C4-2B (cell line): ENCODE measurements around the gene NAA15.

Experiments
- ZFX ChIP-seq: fragments of 450-650 bp; IDR thresholded peaks from 2 replicates; pipeline ENCODE4 v1.6.1; 2017
- TF ChIP-seq, protein P1 (sequence below): fragments of 450-650 bp; conservative IDR thresholded peaks from 2 replicates; pipeline ENCODE4 v1.5.1; 2017; ENCODE audit warnings: mild to moderate bottlenecking

GRCh38 chr4:139441029-139441428 lies 139.7 kb downstream of the NAA15 start:
- TF ChIP-seq, protein P1, sequence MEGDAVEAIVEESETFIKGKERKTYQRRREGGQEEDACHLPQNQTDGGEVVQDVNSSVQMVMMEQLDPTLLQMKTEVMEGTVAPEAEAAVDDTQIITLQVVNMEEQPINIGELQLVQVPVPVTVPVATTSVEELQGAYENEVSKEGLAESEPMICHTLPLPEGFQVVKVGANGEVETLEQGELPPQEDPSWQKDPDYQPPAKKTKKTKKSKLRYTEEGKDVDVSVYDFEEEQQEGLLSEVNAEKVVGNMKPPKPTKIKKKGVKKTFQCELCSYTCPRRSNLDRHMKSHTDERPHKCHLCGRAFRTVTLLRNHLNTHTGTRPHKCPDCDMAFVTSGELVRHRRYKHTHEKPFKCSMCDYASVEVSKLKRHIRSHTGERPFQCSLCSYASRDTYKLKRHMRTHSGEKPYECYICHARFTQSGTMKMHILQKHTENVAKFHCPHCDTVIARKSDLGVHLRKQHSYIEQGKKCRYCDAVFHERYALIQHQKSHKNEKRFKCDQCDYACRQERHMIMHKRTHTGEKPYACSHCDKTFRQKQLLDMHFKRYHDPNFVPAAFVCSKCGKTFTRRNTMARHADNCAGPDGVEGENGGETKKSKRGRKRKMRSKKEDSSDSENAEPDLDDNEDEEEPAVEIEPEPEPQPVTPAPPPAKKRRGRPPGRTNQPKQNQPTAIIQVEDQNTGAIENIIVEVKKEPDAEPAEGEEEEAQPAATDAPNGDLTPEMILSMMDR, result no peak
- TF ChIP-seq ZFX, result no peak
